Keratinocyte (primary cell): ENCODE results near the gene PIP4K2C.

ENCODE experiments used
- EZH2 ChIP-seq: IDR thresholded peaks from one replicate; pipeline ENCODE4 v1.6.1; 2012; ENCODE audit warnings: inconsistent platforms, mild to moderate bottlenecking, low read length, moderate library complexity
- TF ChIP-seq, protein P1 (sequence below), 3 experiments: IDR thresholded peaks in 1 of 3; conservative IDR thresholded peaks in 1 of 3; optimal IDR thresholded peaks in 1 of 3; 2 replicates in 2 of 3; 3 replicates in 1 of 3; pipeline versions ENCODE3 to v1.5.1; 2011; ENCODE audit warnings: low read length in 3 of 3, mild to moderate bottlenecking in 3 of 3, moderate library complexity in 2 of 3, control low read depth in 1 of 3, inconsistent platforms in 1 of 3; ENCODE audit not compliant: insufficient read depth in 2 of 3; ENCODE audit errors: extremely low read depth in 1 of 3

DNA sequence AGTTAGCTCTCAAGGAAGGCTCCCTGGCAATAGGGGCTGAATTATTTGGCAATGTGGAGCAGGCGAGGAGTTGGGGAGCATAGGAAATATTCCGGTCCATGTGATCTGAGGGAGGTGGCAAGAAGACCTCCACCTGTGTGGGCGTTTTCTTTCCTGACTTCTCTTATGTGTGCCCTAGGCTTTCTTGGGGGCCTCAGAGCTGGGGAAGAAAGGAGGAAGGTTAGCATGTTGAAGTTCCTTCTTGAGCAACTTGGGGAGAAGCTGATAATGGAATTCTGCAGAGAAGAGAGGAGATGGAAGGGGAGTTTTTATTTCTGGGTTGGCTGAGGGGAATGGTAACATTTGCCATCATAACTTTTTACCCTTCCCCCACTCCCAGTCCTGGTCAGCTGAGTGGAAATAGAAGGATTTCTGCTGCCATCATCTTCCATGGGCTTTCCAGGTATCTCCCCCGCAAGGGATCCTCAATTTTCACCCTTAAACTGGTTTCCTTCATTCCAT lies 14.9 kb downstream of the PIP4K2C start:
- TF ChIP-seq, protein P1, sequence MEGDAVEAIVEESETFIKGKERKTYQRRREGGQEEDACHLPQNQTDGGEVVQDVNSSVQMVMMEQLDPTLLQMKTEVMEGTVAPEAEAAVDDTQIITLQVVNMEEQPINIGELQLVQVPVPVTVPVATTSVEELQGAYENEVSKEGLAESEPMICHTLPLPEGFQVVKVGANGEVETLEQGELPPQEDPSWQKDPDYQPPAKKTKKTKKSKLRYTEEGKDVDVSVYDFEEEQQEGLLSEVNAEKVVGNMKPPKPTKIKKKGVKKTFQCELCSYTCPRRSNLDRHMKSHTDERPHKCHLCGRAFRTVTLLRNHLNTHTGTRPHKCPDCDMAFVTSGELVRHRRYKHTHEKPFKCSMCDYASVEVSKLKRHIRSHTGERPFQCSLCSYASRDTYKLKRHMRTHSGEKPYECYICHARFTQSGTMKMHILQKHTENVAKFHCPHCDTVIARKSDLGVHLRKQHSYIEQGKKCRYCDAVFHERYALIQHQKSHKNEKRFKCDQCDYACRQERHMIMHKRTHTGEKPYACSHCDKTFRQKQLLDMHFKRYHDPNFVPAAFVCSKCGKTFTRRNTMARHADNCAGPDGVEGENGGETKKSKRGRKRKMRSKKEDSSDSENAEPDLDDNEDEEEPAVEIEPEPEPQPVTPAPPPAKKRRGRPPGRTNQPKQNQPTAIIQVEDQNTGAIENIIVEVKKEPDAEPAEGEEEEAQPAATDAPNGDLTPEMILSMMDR (optimal IDR thresholded peaks at IDR 0.05 in 1 of 3, IDR thresholded peaks at IDR 0.05 in 1 of 3, conservative IDR thresholded peaks at IDR 0.05 in 1 of 3; ENCODE audit: extremely low read depth in 1 of 3, insufficient read depth in 2 of 3, low read length in 3 of 3) = no peak
- TF ChIP-seq EZH2 = no peak
